Measurements from ENCODE around the gene RGS10. TPM values are rescaled to one million over a fixed set of nuclear protein-coding genes. Genes with fewer than 3 reads are reported as not detected.

Gene RGS10
- total RNA-seq, 4 donors from 2014 or later: 15.2 to 27.0 (median 23.0) TPM

DNA sequence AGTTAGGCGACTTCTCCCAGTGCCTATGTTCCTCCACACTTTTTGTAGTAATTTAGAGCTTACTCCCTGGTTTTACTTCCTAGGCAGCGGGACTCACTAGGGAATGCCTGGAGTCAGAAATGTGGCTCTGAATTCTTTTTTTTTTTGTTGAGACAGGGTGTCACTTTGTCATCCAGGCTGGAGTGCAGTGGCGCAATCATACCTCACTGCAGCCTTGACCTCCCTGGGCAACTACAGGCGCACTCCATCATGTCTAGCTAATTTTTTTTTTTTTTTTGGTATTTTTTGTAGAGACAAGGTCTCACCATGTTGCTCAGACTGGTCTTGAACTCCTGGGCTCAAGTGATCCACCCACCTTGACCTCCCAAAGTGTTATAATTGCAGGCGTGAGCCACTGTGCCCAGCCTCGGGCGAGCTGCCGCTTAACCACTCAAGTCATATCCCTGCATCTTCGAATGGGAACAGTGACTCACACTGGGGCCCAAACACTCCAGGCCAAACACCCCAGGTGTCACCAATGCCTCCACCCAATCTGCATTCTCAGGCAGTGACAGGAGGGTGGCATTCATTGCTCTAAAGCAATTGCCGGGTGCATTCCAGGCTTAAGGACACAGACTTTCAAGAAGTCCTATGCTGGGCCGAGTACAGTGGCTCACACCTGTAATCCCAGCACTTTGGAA is 19.6 kb downstream of the RGS10 start:
- H3K9me3 ChIP-seq: no peaks in the 10 kb centered on the region
- H3K27ac ChIP-seq: no peak overlapping the region
- H3K36me3 ChIP-seq: peaks cover 10% of the 10 kb centered on the region
- 92% methylated on average over 10 of the region's 11 CpGs for WGBS
- H3K4me1 ChIP-seq: no peaks in the 10 kb centered on the region
- no peak for TF ChIP-seq POLR2AphosphoS5 (IDR thresholded peaks at IDR 0.05)
- no peak for TF ChIP-seq EP300 (IDR thresholded peaks at IDR 0.05)
- TF ChIP-seq, protein P1, sequence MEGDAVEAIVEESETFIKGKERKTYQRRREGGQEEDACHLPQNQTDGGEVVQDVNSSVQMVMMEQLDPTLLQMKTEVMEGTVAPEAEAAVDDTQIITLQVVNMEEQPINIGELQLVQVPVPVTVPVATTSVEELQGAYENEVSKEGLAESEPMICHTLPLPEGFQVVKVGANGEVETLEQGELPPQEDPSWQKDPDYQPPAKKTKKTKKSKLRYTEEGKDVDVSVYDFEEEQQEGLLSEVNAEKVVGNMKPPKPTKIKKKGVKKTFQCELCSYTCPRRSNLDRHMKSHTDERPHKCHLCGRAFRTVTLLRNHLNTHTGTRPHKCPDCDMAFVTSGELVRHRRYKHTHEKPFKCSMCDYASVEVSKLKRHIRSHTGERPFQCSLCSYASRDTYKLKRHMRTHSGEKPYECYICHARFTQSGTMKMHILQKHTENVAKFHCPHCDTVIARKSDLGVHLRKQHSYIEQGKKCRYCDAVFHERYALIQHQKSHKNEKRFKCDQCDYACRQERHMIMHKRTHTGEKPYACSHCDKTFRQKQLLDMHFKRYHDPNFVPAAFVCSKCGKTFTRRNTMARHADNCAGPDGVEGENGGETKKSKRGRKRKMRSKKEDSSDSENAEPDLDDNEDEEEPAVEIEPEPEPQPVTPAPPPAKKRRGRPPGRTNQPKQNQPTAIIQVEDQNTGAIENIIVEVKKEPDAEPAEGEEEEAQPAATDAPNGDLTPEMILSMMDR (IDR thresholded peaks at IDR 0.05): no peak
- TF ChIP-seq POLR2A (IDR thresholded peaks at IDR 0.05): no peak
- DNase-seq (ENCODE audit: low spot score in 2 of 2): no peak
- no peak overlapping the region for H3K4me3 ChIP-seq
- no peaks in the 10 kb centered on the region for H3K27me3 ChIP-seq

DNA sequence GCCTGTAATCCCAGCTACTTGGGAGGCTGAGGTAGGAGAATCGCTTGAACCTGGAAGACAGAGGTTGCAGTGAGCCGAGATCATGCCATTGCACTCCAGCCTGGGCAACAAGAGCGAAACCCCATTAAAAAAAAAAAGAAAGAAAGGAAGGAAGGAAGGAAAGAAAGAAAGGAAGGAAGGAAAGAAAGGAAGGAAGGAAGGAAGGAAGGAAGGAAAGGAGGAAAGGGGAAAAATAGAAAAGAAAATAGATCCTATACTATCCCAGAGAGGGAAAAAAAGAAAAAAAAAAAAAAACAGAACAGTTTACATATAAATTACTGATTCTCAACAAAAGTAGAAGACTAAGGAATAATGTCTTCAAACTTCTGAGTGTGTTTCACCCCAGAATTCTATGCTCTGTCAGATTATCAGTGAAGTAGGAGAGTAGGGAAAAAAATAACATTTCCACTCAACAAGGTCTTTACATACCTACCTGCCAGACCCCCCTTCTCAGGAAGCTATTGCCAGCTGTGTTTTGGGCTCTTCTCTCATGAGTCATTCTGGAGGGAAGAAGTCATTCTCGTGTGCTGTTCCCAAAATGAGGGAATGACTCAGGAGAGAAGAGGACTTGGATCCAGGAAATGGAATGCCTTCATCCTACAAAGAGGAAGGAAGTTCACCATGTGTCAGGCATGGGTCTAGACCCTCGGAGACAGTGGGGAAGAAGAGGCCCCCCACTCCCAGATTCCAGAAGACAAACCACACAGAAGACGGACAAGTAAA is 20.9 kb downstream of the RGS10 start:
- Histone ChIP-seq H3K4me1 (peaks cover 7% of the 10 kb centered on the region), H3K4me3 (no peak overlapping the region), H3K27me3 (no peaks in the 10 kb centered on the region), H3K9me3 (no peaks in the 10 kb centered on the region), H3K36me3 (peaks cover 10% of the 10 kb centered on the region), H3K27ac (no peak overlapping the region)
- 79% methylated on average over 6 of the region's 6 CpGs for WGBS
- TF ChIP-seq, protein P1 (IDR thresholded peaks at IDR 0.05): no peak
- TF ChIP-seq EP300 (IDR thresholded peaks at IDR 0.05) (no peak), POLR2A (IDR thresholded peaks at IDR 0.05) (no peak), POLR2AphosphoS5 (IDR thresholded peaks at IDR 0.05) (no peak)
- no peak for DNase-seq (ENCODE audit: low spot score in 2 of 2)

DNA sequence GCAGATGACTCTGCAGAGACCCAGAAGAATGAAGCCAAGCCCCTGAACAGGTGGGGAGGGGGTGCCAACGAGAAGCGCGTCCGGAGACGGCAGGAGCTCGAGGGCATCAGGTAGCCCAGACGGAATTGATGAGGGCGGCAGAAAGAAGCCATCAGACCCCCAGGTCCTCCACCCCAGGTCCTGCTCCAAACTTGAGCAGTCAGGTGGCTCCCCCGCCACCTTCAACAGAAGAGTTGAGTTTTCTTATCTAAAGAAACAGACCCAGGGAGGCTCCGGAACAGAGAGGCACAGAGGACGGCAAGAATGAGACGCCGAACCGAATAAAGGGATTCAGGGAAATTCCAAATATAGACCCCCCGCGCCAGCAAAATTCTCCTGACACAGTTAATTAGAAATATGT is 22.2 kb downstream of the RGS10 start:
- H3K9me3 ChIP-seq: no peaks in the 10 kb centered on the region
- TF ChIP-seq EP300 (IDR thresholded peaks at IDR 0.05) (no peak), POLR2A (IDR thresholded peaks at IDR 0.05) (no peak), POLR2AphosphoS5 (IDR thresholded peaks at IDR 0.05) (no peak)
- no peak overlapping the region for H3K27ac ChIP-seq
- WGBS: 91% methylated on average over 16 of the region's 16 CpGs
- H3K4me3 ChIP-seq: no peak overlapping the region
- H3K27me3 ChIP-seq: no peaks in the 10 kb centered on the region
- no peak for DNase-seq (ENCODE audit: low spot score in 2 of 2)
- H3K36me3 ChIP-seq: peaks cover 9% of the 10 kb centered on the region
- H3K4me1 ChIP-seq: peaks cover 8% of the 10 kb centered on the region

DNA sequence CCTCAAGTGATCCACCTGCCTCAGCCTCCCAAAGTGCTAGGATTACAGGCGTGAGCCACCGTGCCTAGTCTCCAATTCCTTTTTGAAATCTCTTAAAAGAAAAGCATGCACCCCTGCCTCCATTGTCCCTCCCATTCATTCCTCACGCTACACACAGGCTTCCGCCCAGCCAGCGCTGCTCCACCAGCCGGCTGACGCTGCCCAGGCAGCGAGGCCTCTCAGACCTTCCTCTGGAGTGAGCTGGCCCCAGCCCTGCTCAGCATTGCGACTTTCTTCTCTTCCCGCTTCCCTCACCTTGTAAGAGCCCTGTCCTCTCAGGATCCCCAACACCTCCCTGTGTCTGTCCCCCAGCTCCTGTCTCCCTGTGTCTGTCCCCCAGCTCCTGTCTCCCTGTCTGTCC is 23.6 kb downstream of the RGS10 start:
- Histone ChIP-seq H3K4me3 (no peak overlapping the region), H3K27me3 (no peaks in the 10 kb centered on the region), H3K36me3 (peaks cover 2% of the 10 kb centered on the region), H3K27ac (peak overlapping the region; percentile 17), H3K4me1 (peaks cover 8% of the 10 kb centered on the region), H3K9me3 (no peaks in the 10 kb centered on the region)
- 92% methylated on average over 10 of the region's 10 CpGs for WGBS
- TF ChIP-seq POLR2AphosphoS5 (IDR thresholded peaks at IDR 0.05): no peak
- TF ChIP-seq, protein P1 (IDR thresholded peaks at IDR 0.05): no peak
- TF ChIP-seq POLR2A (IDR thresholded peaks at IDR 0.05): no peak
- TF ChIP-seq EP300 (IDR thresholded peaks at IDR 0.05): no peak
- no peak for DNase-seq (ENCODE audit: low spot score in 2 of 2)

DNA sequence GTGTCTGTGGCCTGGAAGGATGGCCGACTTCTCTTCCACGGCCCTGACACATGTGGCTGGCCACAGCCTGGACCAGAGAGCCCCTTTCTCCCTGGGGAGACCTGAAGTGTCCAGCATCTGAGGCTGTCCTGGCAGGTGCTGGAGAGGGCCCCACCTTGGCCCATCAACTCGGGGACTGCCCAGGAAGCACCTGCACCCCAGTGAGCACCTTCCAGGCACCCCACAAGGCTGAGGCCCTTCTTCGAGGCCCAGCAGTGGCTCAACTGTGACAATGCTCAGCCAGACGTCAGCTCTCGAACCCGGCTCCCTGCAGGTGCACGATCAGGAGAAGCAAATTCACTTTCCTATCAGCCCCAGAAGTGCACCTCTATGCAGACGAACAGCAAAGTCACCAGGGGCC is 24.3 kb downstream of the RGS10 start:
- H3K4me1 ChIP-seq: peaks cover 8% of the 10 kb centered on the region
- no peaks in the 10 kb centered on the region for H3K27me3 ChIP-seq
- H3K27ac ChIP-seq: no peak overlapping the region
- 74% methylated on average over 3 of the region's 9 CpGs for WGBS
- H3K9me3 ChIP-seq: no peaks in the 10 kb centered on the region
- DNase-seq (ENCODE audit: low spot score in 2 of 2): no peak
- no peak overlapping the region for H3K4me3 ChIP-seq
- H3K36me3 ChIP-seq: no peaks in the 10 kb centered on the region
- no peak for TF ChIP-seq POLR2AphosphoS5 (IDR thresholded peaks at IDR 0.05)
- no peak for TF ChIP-seq POLR2A (IDR thresholded peaks at IDR 0.05)
- TF ChIP-seq, protein P1 (IDR thresholded peaks at IDR 0.05): no peak
- no peak for TF ChIP-seq EP300 (IDR thresholded peaks at IDR 0.05)
